NCI-H2081 treated with DMSO at 0.1 percent for 48 hours (cell line): Measurements from ENCODE around the gene CDCA3.

Source experiments
- DNase-seq: peaks from one replicate; lab custom pipeline; 2025; lab: John Stamatoyannopoulos, UW

CDCA3 gene

DNA sequence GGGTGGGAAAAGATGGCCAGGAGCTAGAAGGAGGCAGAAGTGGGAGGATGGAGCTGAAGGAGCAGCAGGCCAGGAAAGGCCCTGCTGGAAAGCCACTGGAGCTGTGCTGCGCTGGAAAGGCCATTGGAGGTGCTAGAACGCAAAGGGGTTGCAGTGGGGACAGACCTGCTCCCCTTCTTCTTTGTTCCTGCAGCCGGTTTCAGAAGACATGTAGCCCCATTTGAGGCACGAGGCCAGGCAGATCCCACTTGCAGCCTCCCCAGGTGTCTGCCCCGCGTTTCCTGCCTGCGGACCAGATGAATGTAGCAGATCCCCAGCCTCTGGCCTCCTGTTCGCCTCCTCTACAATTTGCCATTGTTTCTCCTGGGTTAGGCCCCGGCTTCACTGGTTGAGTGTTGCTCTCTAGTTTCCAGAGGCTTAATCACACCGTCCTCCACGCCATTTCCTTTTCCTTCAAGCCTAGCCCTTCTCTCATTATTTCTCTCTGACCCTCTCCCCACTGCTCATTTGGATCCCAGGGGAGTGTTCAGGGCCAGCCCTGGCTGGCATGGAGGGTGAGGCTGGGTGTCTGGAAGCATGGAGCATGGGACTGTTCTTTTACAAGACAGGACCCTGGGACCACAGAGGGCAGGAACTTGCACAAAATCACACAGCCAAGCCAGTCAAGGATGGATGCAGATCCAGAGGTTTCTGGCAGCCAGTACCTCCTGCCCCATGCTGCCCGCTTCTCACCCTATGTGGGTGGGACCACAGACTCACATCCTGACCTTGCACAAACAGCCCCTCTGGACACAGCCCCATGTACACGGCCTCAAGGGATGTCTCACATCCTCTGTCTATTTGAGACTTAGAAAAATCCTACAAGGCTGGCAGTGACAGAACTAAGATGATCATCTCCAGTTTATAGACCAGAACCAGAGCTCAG is 31.7 kb downstream of the CDCA3 start:
- DNase-seq = no peak

DNA sequence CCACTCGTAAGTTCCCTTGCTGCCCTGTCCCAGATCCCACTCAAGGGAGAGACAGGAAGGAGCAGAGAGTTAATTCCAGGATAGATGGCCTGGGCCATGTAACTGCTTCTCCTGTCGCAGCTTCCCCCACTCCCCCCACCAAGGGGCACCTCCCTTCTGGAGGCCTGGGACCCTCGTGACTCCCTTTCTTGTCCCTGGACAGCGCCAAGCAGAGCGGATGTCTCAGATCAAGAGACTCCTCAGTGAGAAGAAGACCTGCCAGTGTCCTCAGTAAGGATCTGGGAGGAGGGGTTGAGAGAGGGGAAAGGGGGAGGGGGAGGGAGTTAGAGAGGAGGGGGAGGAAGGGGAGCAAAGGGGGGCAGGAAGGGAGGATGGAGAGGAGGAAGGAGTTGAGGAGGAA is 32.4 kb downstream of the CDCA3 start:
- no peak for DNase-seq

DNA sequence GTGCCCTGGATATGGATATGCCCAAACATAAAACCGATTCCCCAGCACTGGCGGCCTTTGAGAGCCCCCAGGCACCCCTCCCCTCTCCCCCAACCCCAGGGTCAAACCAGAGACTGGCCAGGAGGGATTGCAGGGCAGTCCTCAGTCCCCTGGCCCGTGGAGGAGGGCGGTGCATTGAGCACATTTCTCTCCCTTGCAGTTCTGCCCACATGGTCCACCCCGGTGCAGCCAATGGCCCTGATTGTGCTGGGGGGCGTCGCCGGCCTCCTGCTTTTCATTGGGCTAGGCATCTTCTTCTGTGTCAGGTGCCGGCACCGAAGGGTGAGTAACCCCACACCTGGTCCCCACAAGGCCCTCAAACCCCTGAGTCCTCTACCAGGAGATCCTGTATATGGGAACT is 32.9 kb downstream of the CDCA3 start:
- DNase-seq = no peak

DNA sequence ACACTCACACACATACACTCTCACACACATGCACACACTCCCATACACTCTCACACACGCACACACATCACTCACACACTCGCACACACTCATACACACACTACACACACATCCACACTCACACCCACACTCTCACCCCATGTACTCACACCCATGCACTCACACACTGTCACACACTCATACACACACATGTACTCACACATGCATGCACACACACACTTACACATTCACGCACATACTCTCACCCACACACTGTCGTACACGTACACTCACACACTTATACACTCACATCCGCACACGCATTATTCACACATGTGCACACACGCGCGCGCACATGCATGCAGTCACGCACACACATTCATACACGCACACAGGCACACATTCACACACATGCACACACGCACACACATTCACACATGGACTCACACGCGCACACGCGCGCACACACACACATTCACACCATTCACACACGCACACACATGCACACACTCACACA is 33.4 kb downstream of the CDCA3 start:
- DNase-seq = no peak

DNA sequence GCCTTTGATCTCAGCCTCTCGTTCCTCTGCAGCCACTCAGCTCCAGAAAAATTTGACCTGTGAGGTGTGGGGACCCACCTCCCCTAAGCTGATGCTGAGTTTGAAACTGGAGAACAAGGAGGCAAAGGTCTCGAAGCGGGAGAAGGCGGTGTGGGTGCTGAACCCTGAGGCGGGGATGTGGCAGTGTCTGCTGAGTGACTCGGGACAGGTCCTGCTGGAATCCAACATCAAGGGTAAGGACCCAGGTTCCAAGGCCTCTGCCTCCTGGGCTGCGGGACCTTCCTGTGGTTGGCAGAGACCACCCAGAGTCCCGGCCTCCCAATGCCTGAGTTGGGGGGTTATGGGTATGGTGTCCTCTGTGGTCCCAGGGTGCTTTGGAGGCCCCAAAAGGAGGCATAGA is 34.0 kb downstream of the CDCA3 start:
- DNase-seq = no peak

DNA sequence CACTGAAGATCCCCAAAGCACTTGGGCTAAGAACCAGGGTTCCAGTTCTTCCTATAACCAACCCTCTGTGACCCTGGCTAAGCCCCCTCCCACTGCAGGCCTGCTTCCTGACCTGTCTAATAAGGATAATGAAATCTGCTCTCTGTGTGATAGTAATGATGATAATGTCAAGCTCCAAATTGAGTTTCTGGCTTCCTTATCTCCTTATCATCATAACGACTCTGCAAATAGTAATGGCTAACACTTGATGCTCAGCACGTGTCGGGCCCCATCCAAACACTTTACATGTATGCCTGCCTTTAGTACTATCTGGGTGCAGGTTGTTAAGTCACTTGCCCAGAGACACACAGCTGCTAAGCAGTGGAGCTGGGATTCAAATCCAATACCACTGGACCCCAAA is 34.5 kb downstream of the CDCA3 start:
- no peak for DNase-seq

DNA sequence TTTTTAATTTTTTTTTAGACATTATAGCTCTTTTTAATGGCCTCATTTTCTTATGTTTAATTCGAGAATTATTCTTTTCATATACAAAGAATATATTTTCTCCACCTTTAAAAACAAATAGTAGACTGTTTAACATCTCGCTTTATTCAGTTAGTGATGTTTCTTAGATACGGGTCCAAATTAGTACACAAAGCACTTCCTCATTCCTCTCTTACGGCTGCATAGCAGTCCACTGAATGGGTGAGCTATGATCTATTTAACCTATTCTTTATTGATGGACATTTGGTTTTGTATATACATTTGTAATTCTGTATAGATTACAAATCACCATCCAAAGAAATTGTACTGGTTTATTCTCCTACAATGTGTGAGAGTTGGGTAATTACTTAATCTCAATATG is 37.7 kb downstream of the CDCA3 start:
- no peak for DNase-seq

DNA sequence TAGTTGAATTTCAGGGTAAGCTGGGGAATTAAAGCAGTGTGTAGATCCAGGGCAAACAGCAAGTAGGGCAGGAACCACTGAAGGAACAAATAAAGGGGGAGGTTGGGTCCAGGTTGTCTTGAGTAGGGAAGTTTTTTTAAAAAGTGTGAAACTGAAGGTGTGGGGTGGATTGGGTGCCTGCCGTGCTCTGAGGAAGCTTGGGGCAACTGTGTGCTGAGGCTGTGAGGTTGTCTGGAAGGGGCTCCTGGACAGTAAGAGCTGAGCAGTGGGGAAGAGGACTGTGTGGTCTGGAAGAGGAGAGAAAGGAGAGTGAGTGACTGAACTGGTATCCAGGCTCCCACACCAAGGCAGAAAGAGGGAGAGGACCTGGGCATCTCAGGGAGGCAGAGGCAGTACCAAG is 40.3 kb downstream of the CDCA3 start:
- no peak for DNase-seq

DNA sequence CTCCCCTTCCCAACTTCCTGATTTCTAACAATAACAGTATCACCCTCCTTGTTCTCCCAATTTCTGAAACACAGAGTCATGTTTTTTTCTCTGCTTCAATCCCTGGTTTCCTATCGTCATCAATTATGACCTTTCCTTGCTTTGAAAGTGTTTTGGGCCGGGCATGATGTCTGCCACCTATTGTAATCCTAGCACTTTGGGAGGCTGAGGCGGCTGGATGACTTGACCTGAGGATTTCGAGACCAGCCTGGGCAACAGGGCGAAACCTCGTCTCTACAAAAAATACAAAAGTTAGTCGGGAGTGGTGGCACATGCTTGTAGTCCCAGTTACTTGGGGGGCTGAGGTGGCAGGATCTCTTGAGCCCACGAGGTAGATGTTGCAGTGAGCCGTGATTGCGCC is 42.0 kb downstream of the CDCA3 start:
- DNase-seq = no peak

DNA sequence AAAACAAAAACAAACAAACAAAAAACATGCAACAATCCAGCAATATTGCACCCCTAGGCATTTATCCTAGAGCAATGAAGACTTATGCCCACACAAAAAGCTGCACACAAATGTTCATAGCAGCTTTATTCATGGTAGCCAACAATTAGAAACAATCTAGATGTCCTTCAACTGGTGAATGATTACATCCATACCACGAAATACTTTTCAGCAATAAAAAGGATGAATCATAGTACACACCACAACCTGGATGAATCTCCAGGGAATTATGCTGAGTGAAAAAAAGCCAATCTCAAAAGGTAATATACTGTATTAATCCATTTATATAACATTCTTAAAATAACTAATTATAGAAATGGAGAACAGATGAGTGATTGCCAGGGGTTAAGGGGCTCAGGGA is 43.9 kb downstream of the CDCA3 start:
- DNase-seq = no peak

DNA sequence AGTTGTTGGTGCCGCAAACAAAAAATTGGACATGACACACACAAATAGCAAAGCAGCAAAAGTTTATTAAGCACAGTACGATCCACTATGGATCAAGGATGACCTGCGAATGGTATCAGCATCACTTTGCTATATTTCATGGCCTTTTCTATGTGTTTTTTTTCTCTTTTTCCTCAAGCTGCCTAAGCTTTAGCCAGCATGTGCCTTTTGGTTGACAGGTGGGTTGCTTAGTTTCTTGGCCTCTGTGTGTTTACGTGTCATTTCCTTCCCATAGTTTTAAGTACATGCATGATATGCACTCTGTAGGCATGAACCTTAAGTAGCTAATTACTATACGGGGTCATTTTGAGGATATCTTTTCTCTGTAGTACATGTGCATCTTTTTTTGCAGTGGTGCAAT is 51.9 kb downstream of the CDCA3 start:
- DNase-seq = no peak
